ENCODE data around the gene MID1.

MID1 gene

DNA sequence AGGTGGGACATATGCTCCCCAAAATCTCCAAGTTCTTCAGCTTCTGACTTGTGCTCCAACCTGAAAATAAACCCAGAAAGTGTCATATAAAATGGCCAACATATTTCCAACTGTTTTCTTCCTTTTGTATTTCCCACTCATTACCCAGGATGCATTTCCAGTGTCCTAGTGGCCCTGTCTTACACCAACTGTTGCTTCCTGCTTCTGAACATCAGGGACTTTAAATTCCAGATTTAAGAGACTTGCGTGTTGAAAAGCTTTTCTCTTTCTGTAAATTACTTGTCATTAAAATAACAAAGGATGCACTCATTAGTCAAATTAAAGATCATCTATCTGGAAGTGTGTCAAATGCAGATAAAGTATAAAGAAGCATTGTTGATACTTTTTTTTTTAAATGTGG, 19.9 kb downstream of the MID1 start:
- Histone ChIP-seq H4K20me1 (ENCODE audit: low read depth, low read length) (no peaks in the 10 kb centered on the region), H3K9ac (ENCODE audit: low read length) (no peak overlapping the region), H3K27ac (ENCODE audit: low read depth, low read length) (no peak overlapping the region), H3K9me3 (ENCODE audit: insufficient read depth, low read length) (no peaks in the 10 kb centered on the region), H3K36me3 (ENCODE audit: low read length) (no peaks in the 10 kb centered on the region), H2AFZ (ENCODE audit: low read depth, low read length, severe bottlenecking) (no peak overlapping the region), H3K4me2 (ENCODE audit: low read depth, low read length, poor library complexity, severe bottlenecking) (no peak overlapping the region), H3K27me3 (ENCODE audit: low read length) (no peaks in the 10 kb centered on the region), H3F3A (ENCODE audit: insufficient read depth) (no peaks in the 10 kb centered on the region), H3K79me2 (ENCODE audit: insufficient read depth, low read length) (no peaks in the 10 kb centered on the region), H3K4me3 (ENCODE audit: insufficient read depth, low read length, poor library complexity, severe bottlenecking) (no peak overlapping the region), H3K9me2 (replicated peaks; ENCODE audit: insufficient read depth, low read length) (no peaks in the 10 kb centered on the region)
- TF ChIP-seq, protein P1, sequence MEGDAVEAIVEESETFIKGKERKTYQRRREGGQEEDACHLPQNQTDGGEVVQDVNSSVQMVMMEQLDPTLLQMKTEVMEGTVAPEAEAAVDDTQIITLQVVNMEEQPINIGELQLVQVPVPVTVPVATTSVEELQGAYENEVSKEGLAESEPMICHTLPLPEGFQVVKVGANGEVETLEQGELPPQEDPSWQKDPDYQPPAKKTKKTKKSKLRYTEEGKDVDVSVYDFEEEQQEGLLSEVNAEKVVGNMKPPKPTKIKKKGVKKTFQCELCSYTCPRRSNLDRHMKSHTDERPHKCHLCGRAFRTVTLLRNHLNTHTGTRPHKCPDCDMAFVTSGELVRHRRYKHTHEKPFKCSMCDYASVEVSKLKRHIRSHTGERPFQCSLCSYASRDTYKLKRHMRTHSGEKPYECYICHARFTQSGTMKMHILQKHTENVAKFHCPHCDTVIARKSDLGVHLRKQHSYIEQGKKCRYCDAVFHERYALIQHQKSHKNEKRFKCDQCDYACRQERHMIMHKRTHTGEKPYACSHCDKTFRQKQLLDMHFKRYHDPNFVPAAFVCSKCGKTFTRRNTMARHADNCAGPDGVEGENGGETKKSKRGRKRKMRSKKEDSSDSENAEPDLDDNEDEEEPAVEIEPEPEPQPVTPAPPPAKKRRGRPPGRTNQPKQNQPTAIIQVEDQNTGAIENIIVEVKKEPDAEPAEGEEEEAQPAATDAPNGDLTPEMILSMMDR (IDR thresholded peaks at IDR 0.05; ENCODE audit: insufficient read depth, low read length, poor library complexity, severe bottlenecking) = no peak
- no peak for TF ChIP-seq EZH2phosphoT487 (conservative IDR thresholded peaks at IDR 0.05; ENCODE audit: low read length)

DNA sequence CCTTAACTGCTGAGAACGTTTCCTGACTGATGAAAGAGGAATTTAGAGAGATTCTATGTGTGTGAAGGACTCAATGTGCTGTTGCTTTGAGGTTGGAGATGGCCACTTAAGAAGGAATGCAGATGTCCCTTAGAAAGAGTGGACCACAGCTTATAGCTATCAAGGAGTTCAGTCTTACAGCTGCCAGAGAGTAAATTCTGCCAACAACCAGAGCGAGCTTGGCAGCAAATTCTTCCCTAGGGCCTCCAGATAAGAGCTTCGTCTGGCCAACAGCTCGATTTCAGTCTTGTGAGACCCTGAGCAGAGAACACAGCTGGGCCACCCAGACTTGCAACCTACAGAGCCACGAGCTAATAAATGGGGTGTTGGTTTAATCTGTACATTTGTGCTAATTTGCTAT, 21.8 kb downstream of the MID1 start:
- no peaks in the 10 kb centered on the region for H3K36me3 ChIP-seq (ENCODE audit: low read length)
- H3K4me3 ChIP-seq (ENCODE audit: insufficient read depth, low read length, poor library complexity, severe bottlenecking) = no peak overlapping the region
- H3K27me3 ChIP-seq (ENCODE audit: low read length) = no peaks in the 10 kb centered on the region
- no peaks in the 10 kb centered on the region for H3K9me2 ChIP-seq (replicated peaks; ENCODE audit: insufficient read depth, low read length)
- H2AFZ ChIP-seq (ENCODE audit: low read depth, low read length, severe bottlenecking) = no peak overlapping the region
- no peaks in the 10 kb centered on the region for H3K9me3 ChIP-seq (ENCODE audit: insufficient read depth, low read length)
- H4K20me1 ChIP-seq (ENCODE audit: low read depth, low read length) = no peaks in the 10 kb centered on the region
- TF ChIP-seq, protein P1 (IDR thresholded peaks at IDR 0.05; ENCODE audit: insufficient read depth, low read length, poor library complexity, severe bottlenecking) = no peak
- TF ChIP-seq EZH2phosphoT487 (conservative IDR thresholded peaks at IDR 0.05; ENCODE audit: low read length) = no peak
- H3K9ac ChIP-seq (ENCODE audit: low read length) = no peak overlapping the region
- no peak overlapping the region for H3K4me2 ChIP-seq (ENCODE audit: low read depth, low read length, poor library complexity, severe bottlenecking)
- no peaks in the 10 kb centered on the region for H3K79me2 ChIP-seq (ENCODE audit: insufficient read depth, low read length)
- H3K27ac ChIP-seq (ENCODE audit: low read depth, low read length) = no peak overlapping the region
- H3F3A ChIP-seq (ENCODE audit: insufficient read depth) = no peaks in the 10 kb centered on the region

DNA sequence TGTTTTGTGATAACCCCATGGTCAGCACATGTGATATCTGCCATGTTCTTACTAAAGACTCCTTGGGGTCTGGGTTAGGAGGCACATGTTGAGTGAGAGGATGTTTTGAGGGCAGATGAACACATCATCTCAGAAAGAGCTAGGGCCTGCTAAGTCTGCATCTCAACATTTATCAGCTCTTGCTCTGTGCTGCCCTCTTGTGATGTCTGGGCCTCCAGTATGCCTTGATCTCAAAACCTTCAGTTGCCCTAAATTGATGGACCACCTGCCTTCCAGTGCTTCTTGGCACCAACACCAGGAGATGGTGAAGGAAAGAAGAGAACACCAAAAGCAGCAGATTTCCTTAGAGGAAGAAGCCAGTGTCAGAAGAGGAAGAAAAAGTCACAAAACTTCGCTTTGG, 22.5 kb downstream of the MID1 start:
- H2AFZ ChIP-seq (ENCODE audit: low read depth, low read length, severe bottlenecking) = no peak overlapping the region
- H3K4me2 ChIP-seq (ENCODE audit: low read depth, low read length, poor library complexity, severe bottlenecking) = no peak overlapping the region
- H3K36me3 ChIP-seq (ENCODE audit: low read length) = no peaks in the 10 kb centered on the region
- H4K20me1 ChIP-seq (ENCODE audit: low read depth, low read length) = no peaks in the 10 kb centered on the region
- H3K9me3 ChIP-seq (ENCODE audit: insufficient read depth, low read length) = no peaks in the 10 kb centered on the region
- no peak overlapping the region for H3K4me3 ChIP-seq (ENCODE audit: insufficient read depth, low read length, poor library complexity, severe bottlenecking)
- H3F3A ChIP-seq (ENCODE audit: insufficient read depth) = no peaks in the 10 kb centered on the region
- H3K9me2 ChIP-seq (replicated peaks; ENCODE audit: insufficient read depth, low read length) = no peaks in the 10 kb centered on the region
- no peaks in the 10 kb centered on the region for H3K79me2 ChIP-seq (ENCODE audit: insufficient read depth, low read length)
- H3K27me3 ChIP-seq (ENCODE audit: low read length) = no peaks in the 10 kb centered on the region
- TF ChIP-seq, protein P1 (IDR thresholded peaks at IDR 0.05; ENCODE audit: insufficient read depth, low read length, poor library complexity, severe bottlenecking) = peak; percentile 27
- TF ChIP-seq EZH2phosphoT487 (conservative IDR thresholded peaks at IDR 0.05; ENCODE audit: low read length) = no peak
- no peak overlapping the region for H3K9ac ChIP-seq (ENCODE audit: low read length)
- H3K27ac ChIP-seq (ENCODE audit: low read depth, low read length) = no peak overlapping the region

Data from SU-DHL-6 (cell line).